AG20443 (cell line): ENCODE data around the gene KLHL21.
"Not testable (repeated sequence)": the region's sequence is repeated elsewhere in the genome, so short reads cannot be mapped to it uniquely, and the experiment has no call there.

Experiments
- DNase-seq: peaks from one replicate; pipeline ENCODE4 v3.0.0; 2012; ENCODE audit warnings: low spot score, mixed read lengths

Gene KLHL21, protein sequence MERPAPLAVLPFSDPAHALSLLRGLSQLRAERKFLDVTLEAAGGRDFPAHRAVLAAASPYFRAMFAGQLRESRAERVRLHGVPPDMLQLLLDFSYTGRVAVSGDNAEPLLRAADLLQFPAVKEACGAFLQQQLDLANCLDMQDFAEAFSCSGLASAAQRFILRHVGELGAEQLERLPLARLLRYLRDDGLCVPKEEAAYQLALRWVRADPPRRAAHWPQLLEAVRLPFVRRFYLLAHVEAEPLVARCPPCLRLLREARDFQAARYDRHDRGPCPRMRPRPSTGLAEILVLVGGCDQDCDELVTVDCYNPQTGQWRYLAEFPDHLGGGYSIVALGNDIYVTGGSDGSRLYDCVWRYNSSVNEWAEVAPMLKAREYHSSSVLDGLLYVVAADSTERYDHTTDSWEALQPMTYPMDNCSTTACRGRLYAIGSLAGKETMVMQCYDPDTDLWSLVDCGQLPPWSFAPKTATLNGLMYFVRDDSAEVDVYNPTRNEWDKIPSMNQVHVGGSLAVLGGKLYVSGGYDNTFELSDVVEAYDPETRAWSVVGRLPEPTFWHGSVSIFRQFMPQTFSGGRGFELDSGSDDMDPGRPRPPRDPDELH

DNA sequence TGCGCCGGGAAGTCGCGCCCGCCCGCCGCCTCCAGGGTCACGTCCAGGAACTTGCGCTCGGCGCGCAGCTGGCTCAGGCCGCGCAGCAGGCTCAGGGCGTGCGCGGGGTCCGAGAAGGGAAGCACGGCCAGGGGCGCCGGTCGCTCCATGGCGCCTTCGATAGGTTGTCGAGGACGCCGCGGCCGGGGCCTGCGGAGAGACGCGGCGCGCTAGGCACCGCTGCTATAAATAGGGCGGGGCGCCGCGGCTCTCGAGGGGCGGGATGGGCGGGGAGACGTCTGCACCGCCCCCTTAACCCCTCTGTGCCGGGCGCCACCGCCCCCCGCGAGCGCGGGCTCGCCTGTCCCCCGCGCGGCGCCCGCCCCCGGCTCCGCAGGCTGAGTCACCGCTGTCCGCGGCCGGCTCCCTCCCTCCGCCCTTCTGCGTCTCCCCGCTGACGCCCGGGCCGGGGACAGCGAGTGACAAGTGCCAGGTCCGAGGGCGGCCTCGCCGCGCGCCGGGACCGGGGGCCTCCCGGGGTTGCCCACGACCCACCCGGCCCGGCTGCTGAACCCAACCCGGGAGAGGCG is at the start of gene KLHL21:
KLHL21 (minus strand) TSS at position 201 of the 569 bp plus-strand sequence; CDS start at position 149, 52 bp downstream.
- peak; percentile 95 for DNase-seq

DNA sequence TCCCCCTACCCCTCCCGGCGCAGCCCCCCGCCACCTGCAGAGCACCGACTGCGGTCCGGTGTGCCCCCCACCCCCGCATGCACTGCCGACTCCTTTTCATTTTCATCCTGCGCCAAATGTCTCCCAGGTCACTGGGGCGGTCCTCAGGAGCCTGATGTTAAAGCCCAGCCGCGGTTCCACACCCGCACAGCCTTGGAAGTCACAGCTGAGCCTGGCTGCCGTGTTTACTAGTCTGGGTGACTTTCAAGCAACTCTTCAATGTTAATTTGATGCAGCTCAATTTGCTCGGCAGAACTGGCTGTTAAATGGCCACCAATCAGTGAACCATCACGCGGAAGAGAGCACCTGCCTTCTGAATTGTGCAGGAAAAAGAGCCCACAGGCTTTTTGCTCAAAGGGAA is 49.2 kb upstream of the KLHL21 start:
- no peak for DNase-seq

GRCh38 chr1:6648556-6648955 is 45.9 kb upstream of the KLHL21 start:
- DNase-seq: no peak

DNA sequence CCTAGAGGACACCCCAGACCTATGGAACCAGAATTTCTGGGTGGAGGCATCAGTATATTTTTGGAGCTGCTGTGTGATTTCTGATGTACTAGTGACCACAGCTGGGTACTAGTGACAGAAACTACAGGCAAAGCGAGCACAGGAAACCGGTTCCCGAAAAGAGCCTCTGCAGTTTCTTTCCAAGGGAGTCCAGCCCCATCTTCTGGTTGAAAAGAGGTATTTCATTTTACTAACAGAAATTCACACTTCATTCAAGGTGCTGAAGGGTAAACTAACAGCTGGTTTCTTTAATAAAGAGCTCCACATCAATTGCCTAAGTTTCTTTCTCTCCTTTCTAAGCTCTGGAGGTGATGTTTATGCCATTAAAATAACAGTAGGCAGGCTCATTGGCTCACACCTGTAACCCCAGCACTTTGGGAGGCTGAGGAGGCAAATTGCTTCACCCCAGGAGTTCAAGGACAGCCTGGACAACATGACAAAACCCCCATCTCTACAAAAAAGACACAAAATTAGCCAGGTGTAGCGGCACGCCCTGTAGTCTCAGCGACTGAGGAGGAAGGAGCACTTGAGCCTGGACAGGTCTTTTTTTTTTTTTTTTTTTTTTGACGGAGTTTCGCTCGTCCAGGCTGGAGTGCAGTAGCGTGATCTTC is 44.0 kb upstream of the KLHL21 start:
- peak; percentile 80 for DNase-seq

DNA sequence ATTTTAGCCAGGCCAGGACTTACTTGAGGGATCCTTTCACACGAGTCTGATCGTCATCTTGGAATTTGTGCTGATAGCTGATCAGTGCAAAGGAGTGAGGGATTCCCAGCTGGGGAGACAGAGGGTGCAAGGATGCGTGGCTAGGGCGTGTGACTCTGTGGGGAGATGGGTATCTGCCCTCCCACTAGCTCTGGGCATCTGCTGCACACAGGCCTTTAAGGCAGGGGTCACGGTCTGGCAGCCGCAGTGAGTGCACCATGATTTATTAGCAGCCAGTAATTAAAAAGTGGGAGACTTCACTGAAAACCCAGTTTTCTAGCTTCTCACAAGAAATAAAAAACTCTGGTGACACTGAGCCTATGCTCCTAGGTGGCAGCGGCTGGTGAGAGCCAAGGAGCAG is 42.3 kb upstream of the KLHL21 start:
- no peak for DNase-seq

DNA sequence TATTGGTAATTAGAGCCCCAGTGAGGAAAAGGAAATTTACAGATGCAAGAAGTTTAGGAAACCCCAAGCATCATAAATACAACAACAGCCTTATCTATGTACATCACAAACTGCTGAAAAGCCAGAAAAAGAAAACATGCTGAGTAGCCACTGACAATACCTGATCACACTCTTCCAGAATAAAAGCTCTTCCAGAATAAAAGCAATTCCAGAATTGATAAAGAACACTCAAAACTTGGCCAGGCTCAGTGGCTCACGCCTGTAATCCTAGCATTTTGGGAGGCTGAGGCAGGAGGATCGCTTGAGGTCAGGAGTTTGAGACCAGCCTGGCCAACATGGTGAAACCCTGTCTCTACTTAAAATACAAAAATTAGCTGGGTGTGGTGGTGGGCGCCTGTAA is 38.2 kb upstream of the KLHL21 start:
- DNase-seq: not testable (repeated sequence)

DNA sequence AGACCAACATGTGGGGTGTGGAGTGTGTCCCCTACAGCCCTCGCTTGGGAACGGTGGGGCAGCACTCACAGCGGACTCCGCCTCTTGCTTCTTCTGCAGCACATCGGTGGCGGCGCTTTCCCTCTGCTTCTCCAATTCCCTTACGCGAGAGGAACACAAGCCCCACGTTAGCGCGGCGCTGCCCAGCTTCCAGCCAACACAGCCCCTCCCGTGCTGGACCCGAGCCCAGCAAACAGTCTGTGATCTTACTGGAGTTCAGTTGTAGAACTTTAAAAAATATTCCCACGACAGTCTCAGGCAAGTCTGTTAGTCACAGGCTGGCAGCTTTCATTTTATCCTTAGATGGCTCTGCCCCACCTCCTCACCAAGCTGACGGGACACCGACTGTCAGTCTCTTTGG is 35.6 kb upstream of the KLHL21 start:
- DNase-seq: peak; percentile 88

DNA sequence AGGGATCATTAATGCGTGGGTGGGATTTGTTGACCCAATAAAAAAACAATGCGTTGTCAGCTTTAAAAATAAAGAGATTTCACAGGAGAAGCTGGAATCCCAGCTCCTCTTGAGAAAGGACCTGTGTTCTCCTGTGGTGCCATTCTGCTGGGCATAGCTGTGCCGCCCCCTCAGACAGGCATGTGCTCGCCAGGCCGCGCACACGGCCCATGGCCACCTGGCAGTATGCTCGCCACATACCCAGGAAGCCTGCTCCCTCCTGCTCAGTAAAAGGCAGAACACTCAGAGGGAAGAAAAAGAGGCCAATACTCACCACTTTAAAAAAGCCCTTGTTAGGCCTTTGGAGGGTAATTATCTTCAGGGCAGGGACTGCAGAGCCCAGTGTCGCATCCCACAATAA is 35.1 kb upstream of the KLHL21 start:
- no peak for DNase-seq

DNA sequence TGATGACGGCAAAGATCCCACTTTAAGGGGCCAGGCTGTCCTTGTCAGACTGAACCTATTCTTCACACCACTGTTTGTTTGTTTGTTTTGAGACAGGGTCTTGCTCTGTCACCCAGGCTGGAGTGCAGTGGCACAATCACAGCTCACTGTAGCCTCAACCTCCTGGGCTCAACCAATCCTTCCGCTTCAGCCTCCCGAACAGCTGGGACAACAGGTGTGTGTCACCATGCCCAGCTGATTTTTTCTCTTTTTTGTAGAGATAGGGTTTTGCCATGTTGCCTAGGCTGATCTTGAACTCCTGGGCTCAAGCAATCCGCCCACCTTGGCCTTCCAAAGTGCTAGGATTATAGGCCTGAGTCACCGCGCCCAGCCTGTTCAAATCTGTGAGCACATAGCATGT is 34.1 kb upstream of the KLHL21 start:
- not testable (repeated sequence) for DNase-seq

GRCh38 chr1:6635910-6636760 is 33.5 kb upstream of the KLHL21 start:
- DNase-seq: no peak

- DNase-seq: no peak
These were observed 32.7 kb upstream of the KLHL21 start for GRCh38 chr1:6635161-6635909.

DNA sequence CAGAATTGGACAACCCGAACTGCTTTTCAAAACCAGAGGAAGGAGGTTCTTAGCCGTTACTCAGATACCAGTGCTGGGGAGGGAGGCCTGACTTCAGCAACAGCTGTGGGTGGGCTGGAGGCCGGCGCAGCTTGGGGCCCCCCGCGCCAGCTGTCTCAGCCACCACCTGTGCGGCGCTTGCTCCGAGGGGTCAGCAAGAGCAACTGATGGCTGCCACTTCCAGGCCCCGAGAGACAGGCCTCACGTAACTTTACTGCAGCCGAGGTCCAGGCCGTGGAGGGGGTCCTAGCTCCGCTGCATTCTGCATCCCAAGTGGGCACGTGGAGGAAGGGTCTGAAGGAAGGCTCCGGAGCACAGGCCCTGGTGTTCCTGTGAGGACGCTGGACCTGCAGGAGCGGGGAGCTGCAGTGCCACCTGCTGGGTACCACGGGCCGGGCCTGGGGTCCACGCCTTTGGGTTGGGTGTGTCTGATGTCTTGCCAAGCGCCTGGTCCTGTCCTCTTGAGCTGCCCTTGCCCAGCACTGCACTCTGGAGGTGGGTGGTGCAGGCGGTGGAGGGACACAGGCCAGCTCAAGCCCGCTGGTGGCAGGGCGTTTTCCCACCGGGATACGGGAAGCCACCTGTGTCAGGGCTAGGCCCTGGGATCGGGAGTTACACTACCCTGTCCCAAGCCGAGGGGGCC is 31.8 kb upstream of the KLHL21 start:
- peak; percentile 63 for DNase-seq

- no peak for DNase-seq
These were observed 30.2 kb upstream of the KLHL21 start for GRCh38 chr1:6632588-6633514.

- DNase-seq: no peak
These were observed 28.4 kb upstream of the KLHL21 start for GRCh38 chr1:6631058-6631457.

DNA sequence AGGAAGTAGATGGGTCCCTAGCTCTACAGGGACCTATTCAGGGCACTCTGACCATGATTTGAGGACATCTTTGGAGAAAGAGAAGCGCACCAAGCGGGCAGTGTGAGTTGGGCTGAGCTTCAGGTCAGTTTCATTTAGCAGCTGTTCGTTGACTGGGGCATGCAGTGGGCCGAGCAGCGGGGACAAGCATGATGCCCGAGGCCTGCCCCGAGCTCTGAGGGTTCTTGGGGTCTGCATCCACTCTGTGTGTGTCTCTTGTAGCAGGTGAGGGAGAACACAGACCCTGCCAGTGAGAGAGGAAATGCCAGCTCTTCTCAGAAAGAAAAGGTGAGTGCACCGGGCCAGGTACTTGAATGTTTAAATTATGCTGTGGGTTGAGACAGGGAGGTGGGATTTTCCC is 27.4 kb upstream of the KLHL21 start:
- no peak for DNase-seq

DNA sequence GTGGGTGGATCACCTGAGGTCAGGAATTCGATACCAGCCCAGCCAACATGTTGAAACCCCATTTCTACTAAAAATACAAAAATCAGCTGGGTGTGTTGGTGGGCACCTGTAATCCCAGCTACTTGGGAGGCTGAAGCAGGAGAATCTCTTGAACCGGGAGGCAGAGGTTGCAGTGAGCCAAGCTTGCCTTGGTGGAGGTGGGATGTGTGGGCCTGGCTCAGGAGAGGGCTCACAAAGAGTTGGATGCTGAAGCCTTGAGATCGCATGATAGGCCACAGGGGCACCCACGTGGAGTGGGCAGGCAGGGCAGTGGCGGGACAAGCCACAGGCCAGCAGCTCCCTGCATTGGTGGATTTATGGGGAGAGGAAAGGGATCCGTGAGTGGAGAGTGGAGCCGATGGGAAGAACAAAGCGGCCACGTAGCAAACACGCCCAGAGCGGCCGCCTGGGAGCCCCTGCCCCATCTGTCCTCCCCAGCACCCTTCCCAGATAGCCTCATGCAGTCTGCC is 26.4 kb upstream of the KLHL21 start:
- no peak for DNase-seq

GRCh38 chr1:6627841-6628545 is 25.3 kb upstream of the KLHL21 start:
- no peak for DNase-seq

GRCh38 chr1:6627031-6627430 is 24.4 kb upstream of the KLHL21 start:
- DNase-seq: no peak
